ENCODE measurements around the gene DNAH9.

- TF ChIP-seq CTCF (IDR thresholded peaks at IDR 0.05) (no peak), POLR2A (IDR thresholded peaks at IDR 0.05) (no peak), EP300 (IDR thresholded peaks at IDR 0.05) (no peak)
These were observed 26.7 kb downstream of the DNAH9 start for GRCh38 chr17:11624976-11625375.
